Erythroblast (primary cell): ENCODE measurements around the gene LIN28A.

Experiments used
- GATA1 ChIP-seq: IDR thresholded peaks from 2 replicates; pipeline ENCODE4 v1.6.1; 2011; ENCODE audit warnings: low read depth, mild to moderate bottlenecking, control low read depth, low read length, moderate library complexity
- POLR2A ChIP-seq: IDR thresholded peaks from 2 replicates; pipeline ENCODE4 v1.6.1; 2011; ENCODE audit warnings: mild to moderate bottlenecking, low read length

- TF ChIP-seq POLR2A (no peak), GATA1 (no peak)
Measured at GRCh38 chr1:26405281-26405915, 5.2 kb upstream of the LIN28A start.
